Frontal cortex (tissue), 4 donors: ENCODE measurements around the gene EXOC6B. TPM values are rescaled to one million over a fixed set of nuclear protein-coding genes. Genes with fewer than 3 reads are reported as not detected.
"Not testable (repeated sequence)": the region's sequence is repeated elsewhere in the genome, so short reads cannot be mapped to it uniquely, and the experiment has no call there.

ENCODE experiments used
- DNase-seq, 2 donors: peaks; one replicate each; pipeline ENCODE4 v3.0.0; 2012; ENCODE audit warnings: low spot score in 2 of 2
- FAIRE-seq: peaks from 2 replicates; lab custom pipeline; 2012; peaks lifted over from hg19 to GRCh38; lab: Jason Lieb, UNC
- total RNA-seq: library from RNA; depleted of rRNA; stranded (reverse); fragments of >200 nt; gene quantifications from one replicate; pipeline ENCODE4 v1.2.3, GENCODE V29; 2014
- donor health status: control.
- donor health status: control.
- donor health status: control.

Gene EXOC6B
- total RNA-seq, 1 donor from 2014 or later = 232 TPM

DNA sequence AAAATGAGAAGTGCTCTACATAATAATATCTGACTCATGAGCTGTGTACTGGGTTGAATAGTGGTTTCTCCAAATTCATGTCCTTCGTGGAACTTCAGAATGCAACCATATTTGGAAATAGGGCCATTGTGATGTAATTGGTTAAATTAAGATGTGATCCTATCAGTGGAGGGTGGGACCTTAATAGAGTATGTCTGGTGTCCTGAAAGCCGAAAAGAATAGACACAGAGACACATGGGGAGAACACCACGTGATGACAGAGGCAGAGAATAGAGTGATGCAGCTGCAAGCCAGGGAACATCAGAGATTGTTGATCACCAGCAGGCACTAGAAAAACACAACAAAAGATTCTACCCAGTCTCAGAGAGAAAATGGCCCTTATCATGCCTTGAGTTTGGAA lies 310.1 kb downstream of the EXOC6B start:
- no peak for DNase-seq
- no peak for FAIRE-seq

DNA sequence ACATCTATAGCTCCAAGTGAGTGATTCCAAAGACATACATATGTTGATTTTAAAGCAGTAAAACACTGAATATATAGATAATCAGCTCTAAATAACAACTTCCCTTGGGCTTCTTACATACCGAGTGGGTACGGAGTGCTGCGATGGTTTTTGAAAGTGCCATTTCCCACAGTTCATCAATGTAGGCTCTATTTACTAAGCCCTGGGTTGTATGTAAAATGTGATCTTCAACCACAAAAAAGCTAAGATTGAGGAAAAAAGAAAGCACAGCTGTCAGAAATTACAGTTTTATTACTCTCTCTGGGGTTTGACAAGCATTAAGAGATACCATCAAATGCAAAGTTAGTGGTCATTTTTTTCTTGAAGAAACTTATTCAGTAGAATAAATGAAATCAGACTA lies 312.8 kb downstream of the EXOC6B start:
- FAIRE-seq = no peak

DNA sequence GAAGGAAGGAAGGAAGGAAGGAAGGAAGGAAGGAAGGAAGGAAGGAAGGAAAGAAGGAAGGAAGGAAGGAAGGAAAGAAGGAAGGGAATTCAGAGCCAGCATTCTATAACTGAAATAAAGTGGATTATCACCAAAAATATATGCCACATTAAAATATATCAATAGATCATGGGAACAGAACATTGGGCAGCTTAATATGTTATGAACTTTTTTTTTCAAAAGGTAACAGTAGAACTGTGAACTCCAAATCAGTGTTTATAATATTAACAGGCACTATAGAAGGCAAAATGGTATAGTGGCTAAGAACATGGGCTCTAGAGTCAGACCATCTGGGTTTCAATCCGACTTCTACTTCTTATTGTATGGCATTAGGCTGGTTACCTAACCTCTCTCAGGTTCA lies 313.5 kb downstream of the EXOC6B start:
- DNase-seq (no peak), FAIRE-seq (no peak)

More for the DNA sequence above, 312.8 kb downstream of the EXOC6B start:
- no peak for DNase-seq

DNA sequence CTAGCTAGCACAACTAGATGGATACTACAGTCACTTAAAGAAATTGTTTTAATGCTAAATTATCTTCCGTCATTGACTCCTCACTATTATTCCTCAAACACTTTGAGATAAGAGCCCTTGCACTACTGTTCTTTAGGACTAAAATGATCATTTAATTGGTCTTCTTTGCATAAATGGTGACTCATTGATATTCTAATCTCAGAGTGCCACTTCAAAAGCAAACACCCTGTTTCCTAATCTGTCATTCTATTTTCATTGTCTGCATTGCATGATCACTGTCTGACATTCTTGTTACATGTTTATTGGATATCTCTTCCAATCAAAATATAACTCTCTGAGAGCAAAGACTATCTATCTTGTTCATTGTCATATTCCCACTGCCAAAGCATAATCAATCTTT lies 313.9 kb downstream of the EXOC6B start:
- FAIRE-seq (no peak), DNase-seq (no peak)

DNA sequence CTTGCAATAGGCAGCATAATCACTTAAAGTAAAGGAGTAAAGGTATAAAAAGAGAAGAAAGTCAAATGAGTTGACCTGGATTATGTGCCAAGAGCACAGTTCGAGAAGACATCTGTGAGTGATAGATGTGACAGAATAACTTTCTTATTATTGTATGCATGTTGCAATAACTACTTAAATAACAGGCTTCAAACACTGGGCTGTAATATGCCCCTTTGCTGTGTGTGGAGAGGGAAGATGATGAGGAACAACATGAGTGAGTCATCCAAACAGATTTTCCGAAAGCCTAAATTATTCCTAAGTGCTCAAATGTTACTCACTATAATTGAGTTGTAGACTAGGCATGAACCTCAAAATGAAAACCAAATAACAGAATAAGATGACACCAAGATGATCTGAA lies 328.1 kb downstream of the EXOC6B start:
- DNase-seq (no peak), FAIRE-seq (no peak)

DNA sequence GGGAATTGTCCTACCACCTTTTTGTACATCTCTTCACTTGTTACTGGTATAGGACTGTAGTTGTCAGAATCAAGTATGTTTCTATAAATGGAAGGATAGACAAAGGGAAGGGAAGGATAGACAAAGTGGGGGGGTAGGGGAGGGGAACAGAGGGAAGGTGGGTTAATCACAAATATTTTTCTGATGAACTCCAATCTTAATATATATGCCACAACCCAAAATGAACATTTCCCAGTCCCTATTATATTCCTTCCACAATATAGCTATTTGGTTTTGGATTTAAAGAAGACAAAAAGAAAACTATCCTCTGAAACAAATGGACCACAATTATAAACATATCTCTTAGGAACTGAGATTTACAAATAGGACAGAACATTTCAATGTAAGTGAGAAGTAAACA lies 329.4 kb downstream of the EXOC6B start:
- no peak for DNase-seq
- no peak for FAIRE-seq

DNA sequence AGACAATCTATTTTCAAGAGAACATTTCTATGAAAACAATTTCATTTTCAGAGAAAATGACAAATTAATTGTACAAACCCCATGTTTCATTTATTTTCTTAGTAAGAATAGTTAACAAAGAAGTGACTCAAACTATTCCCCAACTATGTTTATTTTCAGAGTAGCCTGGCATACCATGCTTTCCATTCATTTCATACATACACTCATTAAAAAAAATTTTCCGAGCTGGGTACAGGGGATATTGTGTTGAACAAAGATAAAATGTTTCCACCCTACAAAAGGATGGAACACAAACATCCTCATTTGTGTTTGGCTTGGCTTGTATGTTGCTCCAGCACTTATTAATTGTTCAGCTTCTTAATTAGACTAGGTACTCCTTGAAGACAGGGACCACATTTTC lies 331.4 kb downstream of the EXOC6B start:
- DNase-seq = no peak
- no peak for FAIRE-seq

DNA sequence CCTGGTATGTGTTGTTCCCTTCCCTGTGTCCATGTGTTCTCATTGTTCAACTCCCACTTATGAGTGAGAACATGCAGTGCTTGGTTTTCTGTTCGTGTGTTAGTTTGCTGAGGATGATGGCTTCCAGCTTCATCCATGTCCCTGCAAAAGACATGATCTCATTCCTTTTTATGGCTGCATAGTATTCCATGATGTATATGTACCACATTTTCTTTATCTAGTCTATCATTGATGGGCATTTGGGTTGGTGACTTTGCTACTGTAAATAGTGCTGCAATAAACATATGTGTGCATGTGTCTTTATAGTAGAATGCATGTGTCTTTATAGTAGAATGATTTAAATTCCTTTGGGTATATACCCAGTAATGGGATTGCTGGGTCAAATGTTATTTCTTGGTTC lies 341.2 kb downstream of the EXOC6B start:
- FAIRE-seq, DNase-seq: not testable (repeated sequence)

DNA sequence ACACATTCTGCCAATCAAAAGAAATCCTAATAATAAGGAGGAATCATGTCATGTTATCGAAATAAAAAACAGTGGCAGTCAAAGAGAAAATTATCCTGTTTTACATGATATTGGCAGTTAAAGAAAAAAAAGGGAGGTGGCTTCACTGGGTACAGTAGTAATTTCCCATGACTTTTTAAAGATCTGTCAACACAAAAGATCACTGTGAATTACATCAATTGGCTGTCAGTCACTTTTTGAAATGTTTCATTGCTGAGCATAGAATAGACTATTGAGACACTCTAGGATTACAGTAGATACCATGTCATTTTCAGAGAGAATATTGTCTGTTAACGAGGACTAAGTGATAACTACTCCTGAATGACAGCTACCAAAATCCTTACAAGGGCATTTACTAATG lies 342.5 kb downstream of the EXOC6B start:
- DNase-seq (no peak), FAIRE-seq (no peak)

DNA sequence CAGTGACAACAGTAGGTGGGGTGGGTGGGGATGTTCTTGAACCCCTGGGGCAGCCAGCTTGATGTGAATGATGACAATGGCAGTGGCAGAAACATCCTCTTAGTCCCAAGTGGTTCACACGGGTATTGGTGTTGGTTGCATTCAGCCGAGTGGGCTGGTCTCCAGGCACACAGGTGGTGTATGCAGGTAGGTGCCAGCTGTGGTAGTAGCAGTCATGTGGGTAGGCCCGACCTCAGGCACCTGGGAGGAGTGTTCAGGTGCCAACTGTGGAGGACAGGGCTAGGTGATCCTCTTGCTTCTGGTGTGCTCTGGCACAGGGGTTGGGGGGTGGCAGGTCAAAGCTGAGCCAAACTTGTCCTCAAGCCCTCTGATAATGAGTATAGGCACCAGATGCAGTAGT lies 350.6 kb downstream of the EXOC6B start:
- DNase-seq = no peak

DNA sequence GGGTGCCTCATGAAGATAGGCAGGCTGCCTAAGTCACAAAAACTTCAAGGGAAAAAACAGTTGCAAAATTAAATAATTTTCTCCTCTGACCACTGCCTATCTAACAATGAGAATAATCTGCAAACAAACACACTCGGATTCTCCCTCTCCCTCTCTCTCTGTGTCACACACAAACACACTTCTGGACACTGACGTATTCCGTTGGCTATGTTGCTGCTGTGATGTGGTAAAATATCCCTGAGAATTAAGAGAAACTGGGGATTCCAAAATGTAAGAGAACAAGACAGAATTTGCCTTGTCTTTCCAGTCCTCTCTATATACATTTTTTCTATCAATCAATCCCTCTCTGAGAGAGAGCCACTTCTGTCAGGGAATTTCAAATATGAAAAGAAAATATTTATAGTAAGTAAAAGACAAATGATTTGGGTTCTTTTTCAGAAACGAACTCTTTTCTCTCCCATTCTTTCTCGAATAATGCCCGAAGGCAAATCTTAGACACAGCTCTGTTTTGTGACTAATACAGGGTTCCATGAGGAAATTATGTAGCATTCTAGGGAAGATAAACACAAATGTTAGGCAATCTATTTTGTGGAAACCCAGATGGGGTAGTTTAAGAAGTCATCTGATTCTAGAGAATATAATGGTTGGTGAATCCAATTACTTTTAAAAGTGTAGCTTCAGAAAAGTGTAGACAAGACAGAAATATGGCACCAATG lies 367.9 kb downstream of the EXOC6B start:
- DNase-seq = no peak
- FAIRE-seq = no peak

More for the DNA sequence above, 350.6 kb downstream of the EXOC6B start:
- no peak for FAIRE-seq

DNA sequence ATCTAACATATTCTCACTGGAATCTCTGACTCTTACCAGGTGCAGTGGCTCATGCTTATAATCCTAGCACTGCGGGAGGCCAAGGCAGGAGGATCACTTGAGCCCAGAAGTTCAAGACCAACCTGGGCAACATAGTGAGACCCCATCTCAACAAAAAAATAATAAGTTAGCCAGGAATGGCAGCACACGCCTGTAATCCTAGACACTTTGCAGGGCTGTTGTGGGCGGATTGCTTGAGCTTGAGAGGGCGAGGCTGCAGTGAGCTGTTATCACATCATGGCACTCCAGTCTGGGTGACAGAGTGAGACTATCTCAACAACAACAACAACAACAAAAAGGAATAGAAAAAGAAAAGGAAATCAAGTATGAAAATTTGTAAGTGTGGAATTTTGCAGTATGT lies 371.6 kb downstream of the EXOC6B start:
- FAIRE-seq (no peak), DNase-seq (no peak)

DNA sequence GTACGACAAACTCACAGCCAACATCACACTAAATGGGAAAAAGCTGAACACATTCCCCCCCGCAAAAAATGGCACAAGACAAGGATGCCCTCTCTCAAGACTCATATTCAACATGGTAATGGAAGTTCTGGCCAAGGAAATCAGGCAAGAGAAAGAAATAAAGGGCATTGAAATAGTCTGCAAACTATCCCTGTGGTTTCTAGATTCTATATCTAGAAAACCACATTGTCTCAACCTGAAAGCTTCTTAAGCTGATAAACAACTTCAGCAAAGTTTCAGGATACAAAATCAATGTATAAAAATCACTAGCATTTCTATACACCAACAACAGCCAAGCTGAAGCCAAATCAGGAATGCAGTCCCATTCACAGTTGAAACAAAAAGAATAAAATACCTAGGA lies 383.6 kb downstream of the EXOC6B start:
- FAIRE-seq = no peak

DNA sequence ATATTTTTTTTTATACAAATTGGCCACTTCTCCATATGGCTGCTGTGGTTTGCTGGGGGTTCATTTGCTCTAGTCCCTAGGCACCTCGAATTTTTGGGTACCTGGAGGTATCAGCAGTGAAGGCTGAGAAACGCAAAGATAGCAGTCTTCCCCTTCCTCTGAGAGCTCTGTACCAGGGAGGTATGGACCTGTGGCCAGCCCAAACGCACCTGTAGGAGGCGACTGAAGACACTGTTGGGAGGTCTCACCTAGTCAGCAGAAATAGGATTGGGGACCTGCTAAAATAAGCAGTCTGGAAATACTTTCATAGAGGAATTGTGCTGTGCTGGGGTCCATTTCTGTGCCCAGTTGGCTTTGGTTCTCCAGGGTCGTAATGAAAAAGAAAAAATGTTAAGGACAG lies 385.9 kb downstream of the EXOC6B start:
- DNase-seq = no peak

More for the DNA sequence above, 383.6 kb downstream of the EXOC6B start:
- DNase-seq = no peak

DNA sequence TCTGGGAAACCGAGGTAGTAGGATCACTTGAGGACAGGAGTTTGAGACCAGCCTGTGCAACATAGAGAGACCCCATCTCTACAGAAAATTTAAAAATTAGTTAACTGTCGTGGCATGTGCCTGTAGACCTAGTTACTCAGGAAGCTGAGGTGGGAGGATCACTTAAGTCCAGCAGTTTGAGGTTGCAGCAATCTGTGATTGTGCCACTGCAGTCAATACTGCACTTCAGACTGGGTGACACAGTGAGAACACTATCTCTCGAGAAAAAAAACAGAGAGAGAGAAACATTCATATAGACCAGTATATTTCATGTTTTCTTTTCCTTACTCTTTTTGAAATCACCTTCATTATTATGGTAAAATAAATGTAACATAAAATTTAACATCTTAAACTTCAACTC lies 387.5 kb downstream of the EXOC6B start:
- DNase-seq (no peak), FAIRE-seq (no peak)

More for the DNA sequence above, 385.9 kb downstream of the EXOC6B start:
- FAIRE-seq = no peak

DNA sequence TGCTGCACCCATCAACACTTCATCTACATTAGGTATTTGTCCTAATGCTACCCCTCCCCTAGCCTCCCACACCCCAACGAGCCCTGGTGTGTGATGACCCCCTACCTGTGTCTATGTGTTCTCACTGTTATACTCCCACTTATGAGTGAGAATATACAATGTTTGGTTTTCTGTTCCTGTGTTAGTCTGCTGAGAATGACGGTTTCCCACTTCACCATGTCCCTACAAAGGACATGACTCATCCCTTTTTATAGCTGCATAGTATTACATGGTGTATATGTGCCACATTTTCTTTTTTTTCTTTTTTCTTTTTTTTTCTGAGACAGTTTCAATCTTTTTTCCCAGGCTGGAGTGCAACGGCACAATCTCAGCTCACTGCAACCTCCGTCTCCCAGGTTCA lies 394.1 kb downstream of the EXOC6B start:
- DNase-seq = no peak
- FAIRE-seq = no peak

DNA sequence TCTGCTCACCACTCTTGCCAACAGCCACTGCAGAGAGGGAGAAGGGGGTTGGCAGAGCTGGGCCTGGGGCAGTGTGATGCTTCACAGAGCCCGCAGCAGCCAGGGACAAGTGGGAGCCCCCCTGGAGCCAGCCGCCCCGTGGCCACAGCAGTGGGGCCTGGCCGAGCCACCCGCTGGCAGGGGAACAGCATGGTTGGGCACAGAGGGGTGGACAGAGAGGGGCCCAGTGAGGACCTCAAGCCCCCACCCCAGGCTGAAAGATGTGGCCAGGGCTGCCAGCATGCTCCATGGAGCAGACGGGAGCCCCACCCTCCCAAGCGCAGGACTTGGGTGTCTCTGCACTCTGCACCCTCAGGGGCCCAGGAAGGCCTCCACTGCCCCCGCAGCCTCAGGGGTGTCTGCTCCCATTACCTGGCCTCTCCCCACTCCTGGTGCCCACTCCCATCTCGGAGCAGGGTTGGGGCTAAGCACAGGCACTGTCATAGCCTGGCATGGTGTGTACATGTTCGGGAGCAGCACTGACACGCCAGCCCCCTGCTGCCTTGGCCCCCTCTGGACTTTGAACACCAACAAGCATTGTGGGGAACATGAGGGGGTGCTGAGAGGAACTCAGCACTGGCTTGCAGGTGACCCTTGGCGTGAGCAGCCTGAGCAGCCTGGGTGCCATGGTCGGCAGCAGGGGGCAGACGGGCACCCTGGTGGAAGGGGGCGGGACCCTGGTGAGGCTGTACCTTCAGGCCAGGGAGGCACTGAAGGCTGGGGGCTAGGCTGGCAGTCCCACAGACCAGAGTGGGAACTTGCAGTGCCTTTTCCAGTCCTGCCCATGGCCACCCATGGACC lies 398.6 kb downstream of the EXOC6B start:
- DNase-seq = no peak
- no peak for FAIRE-seq

DNA sequence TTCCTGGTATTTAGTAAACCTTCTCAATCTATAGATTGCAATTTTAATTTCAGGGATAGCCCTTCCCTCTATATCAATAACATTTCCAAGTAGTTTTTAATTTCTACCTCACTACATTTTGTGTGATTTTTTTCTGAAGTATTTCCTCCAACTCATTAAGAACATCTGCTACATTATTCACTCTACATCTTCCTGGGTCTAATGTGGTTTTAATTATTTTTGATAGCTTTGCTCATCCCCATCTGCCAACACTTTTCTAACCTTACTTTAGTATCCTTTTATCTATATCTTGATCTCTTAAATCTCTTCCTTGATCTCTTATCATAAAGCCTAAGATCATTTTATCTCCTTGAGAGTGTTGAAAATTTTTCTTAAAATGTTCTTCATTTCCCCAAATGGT lies 399.8 kb downstream of the EXOC6B start:
- DNase-seq = no peak
- FAIRE-seq = no peak

DNA sequence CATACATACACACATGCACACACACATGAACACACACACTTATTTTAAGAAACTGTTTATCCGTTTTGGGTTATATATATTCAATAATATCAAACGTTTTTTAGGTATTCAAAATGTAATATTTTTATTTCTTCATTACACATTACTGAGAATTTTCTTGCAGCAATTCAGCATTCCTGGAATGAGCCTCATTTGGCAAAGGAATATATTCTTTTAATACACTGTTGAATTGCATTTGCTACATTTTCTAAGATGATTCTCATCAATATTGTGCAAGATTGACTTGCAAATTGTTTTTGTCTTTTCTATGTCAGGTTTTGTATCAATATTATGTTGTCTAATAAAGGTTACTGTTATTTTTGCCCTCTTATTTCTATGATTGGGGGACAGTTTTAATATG lies 402.1 kb downstream of the EXOC6B start:
- FAIRE-seq (no peak), DNase-seq (no peak)

DNA sequence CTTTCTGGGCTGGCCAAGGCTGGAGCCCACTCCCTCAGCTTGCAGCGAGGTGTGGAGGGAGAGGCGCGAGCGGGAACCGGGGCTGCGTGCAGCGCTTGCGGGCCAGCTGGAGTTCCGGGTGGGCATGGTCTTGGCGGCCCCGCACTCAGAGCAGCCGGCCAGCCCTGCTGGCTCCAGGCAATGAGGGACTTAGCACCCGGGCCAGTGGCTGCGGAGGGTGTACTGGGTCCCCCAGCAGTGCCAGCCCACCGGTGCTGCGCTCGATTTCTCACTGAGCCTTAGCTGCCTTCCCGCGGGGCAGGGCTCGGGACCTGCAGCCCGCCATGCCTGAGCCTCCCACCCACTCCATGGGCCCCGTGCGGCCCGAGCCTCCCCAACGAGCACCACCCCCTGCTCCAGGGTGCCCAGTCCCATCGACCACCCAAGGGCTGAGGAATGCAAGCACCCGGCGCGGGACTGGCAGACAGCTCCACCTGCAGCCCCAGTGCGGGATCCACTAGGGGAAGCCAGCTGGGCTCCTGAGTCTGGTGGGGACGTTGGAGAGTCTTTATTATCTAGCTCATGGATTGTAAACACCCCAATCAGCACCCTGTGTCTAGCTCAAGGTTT lies 404.0 kb downstream of the EXOC6B start:
- not testable (repeated sequence) for FAIRE-seq

More for the DNA sequence above, 404.0 kb downstream of the EXOC6B start:
- not testable (repeated sequence) for DNase-seq
